Measurements from ENCODE around the gene GREB1.

Gene GREB1

GRCh38 chr2:11527001-11527400 lies 6.8 kb upstream of the GREB1 start:
- H3K4me1 ChIP-seq (ENCODE audit: control insufficient read depth, insufficient read depth, low read length), result peaks cover 2% of the 10 kb centered on the region
- DNase-seq (ENCODE audit: low read depth), result no peak
- no peak overlapping the region for H3K9ac ChIP-seq (ENCODE audit: low read length)
- H3K4me3 ChIP-seq (ENCODE audit: low read length), result no peak overlapping the region
- H3K27me3 ChIP-seq (replicated peaks; ENCODE audit: control insufficient read depth, insufficient read depth, low read length), result peaks cover 48% of the 10 kb centered on the region
- H3K36me3 ChIP-seq (ENCODE audit: control insufficient read depth, insufficient read depth, low read length, severe bottlenecking), result no peaks in the 10 kb centered on the region
- peaks cover 5% of the 10 kb centered on the region for H3K9me3 ChIP-seq (ENCODE audit: control insufficient read depth, low read length)

- peaks cover 47% of the 10 kb centered on the region for H3K27me3 ChIP-seq (replicated peaks; ENCODE audit: control insufficient read depth, insufficient read depth, low read length)
These were observed 5.6 kb upstream of the GREB1 start for GRCh38 chr2:11528228-11528627.

DNA sequence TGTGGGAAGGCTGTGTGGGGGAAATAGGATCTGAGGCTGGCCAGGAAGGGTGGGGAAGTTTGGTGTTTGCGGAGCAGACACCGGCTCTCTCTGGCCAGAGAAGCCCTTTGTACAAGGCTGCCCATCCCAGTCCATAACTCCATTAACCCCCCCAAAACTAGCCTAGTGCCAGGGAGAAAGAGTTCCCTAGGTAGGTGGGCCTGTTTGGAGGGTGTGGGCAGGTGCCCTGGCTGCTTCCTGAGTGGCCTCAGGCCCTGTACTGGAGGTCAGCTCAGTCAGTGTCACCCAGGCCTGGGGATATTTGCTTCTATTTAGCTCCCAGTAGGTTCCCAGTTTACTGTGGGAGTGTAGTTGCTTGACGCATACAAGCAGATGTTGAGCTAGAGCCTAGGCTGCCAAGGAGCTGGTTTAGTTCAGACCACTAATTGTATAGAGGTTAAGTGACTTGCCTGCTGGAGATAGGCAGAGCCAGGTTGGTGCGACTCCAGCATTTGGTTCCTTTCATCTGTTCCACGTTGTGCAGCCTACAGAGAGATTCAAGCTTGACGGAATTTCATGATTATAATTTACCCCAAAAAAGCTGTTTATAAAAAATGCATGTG lies 2.9 kb upstream of the GREB1 start:
- peaks cover 48% of the 10 kb centered on the region for H3K27me3 ChIP-seq (replicated peaks; ENCODE audit: control insufficient read depth, insufficient read depth, low read length)
- DNase-seq (ENCODE audit: low read depth), result no peak
- H3K36me3 ChIP-seq (ENCODE audit: control insufficient read depth, insufficient read depth, low read length, severe bottlenecking), result no peaks in the 10 kb centered on the region
- H3K4me1 ChIP-seq (ENCODE audit: control insufficient read depth, insufficient read depth, low read length), result peaks cover 25% of the 10 kb centered on the region
- peaks cover 5% of the 10 kb centered on the region for H3K9me3 ChIP-seq (ENCODE audit: control insufficient read depth, low read length)
- H3K9ac ChIP-seq (ENCODE audit: low read length), result no peak overlapping the region
- no peak overlapping the region for H3K4me3 ChIP-seq (ENCODE audit: low read length)

More at GRCh38 chr2:11528228-11528627, 5.6 kb upstream of the GREB1 start:
- peaks cover 12% of the 10 kb centered on the region for H3K4me1 ChIP-seq (ENCODE audit: control insufficient read depth, insufficient read depth, low read length)
- no peak overlapping the region for H3K9ac ChIP-seq (ENCODE audit: low read length)
- H3K36me3 ChIP-seq (ENCODE audit: control insufficient read depth, insufficient read depth, low read length, severe bottlenecking), result no peaks in the 10 kb centered on the region
- no peak for DNase-seq (ENCODE audit: low read depth)
- H3K4me3 ChIP-seq (ENCODE audit: low read length), result no peak overlapping the region
- peaks cover 5% of the 10 kb centered on the region for H3K9me3 ChIP-seq (ENCODE audit: control insufficient read depth, low read length)

DNA sequence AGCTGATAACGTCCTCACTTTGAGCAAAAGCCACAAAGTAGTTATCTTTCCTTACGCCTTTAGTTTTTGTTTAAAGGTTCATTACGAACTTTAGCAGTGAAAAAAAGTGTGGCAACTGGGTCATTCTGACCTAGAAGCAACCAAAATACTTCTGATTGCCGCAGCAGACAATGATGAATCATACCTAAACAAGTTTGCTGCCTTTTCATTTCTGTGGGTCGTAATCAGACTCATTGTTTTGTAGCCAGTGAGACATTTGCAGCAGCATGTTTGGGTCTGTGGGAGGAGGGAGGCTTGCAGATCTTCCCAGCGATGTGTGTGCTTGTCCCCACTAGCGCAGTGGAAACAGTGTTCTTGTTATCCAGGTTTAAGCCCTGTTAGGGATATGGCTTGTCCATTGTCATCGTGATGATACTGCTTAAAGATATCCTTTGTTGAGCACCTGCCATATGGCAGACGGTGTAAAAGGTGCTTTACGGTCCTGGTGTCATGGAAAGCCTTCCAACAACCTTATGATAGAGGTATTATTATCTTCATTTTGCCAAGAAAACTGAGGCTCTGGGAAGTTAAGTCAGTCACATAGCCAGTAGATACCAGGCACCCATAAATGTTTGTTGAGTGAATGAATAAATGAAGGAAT lies 1.3 kb upstream of the GREB1 start:
- DNase-seq (ENCODE audit: low read depth), result peak; percentile 36
- Histone ChIP-seq H3K4me3 (ENCODE audit: low read length) (no peak overlapping the region), H3K27me3 (replicated peaks; ENCODE audit: control insufficient read depth, insufficient read depth, low read length) (peaks cover 50% of the 10 kb centered on the region), H3K36me3 (ENCODE audit: control insufficient read depth, insufficient read depth, low read length, severe bottlenecking) (no peaks in the 10 kb centered on the region), H3K9ac (ENCODE audit: low read length) (no peak overlapping the region), H3K4me1 (ENCODE audit: control insufficient read depth, insufficient read depth, low read length) (peaks cover 25% of the 10 kb centered on the region), H3K9me3 (ENCODE audit: control insufficient read depth, low read length) (no peaks in the 10 kb centered on the region)

DNA sequence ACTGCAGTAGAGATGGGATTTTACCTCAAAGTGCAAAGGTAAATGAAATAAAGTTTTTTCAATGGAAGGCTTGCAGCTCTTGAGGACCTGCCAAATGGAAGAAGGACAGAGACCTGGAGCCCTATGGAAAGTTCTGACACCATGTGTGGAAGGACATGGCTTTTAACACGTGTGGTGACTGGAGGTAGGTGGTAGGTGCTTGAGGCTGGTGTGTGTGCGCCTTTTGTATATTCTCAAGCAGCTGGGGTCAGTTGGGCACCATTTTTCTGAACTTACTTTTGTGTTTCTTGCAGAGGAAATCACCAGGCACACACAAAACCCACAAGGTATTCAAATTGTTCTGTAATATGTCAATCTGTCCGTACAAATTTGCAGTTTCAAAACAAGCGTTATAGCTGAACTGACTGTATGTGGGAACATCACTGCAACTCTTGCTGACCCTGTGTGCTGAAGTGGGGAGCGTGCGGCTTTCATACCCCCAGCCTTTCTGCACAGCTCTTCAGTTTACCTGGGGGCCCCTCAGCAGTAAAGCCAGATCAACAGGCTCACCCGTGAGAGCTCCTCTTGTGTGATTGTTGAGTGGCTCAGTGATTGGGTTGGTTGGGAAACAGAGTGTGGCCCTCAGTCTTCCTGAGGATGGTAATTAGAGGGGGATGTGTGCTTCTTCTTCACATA lies 363 bp downstream of the GREB1 start:
- H3K4me1 ChIP-seq (ENCODE audit: control insufficient read depth, insufficient read depth, low read length), result peaks cover 25% of the 10 kb centered on the region
- H3K4me3 ChIP-seq (ENCODE audit: low read length), result no peak overlapping the region
- DNase-seq (ENCODE audit: low read depth), result no peak
- H3K27me3 ChIP-seq (replicated peaks; ENCODE audit: control insufficient read depth, insufficient read depth, low read length), result peaks cover 43% of the 10 kb centered on the region
- H3K9ac ChIP-seq (ENCODE audit: low read length), result no peak overlapping the region
- no peaks in the 10 kb centered on the region for H3K36me3 ChIP-seq (ENCODE audit: control insufficient read depth, insufficient read depth, low read length, severe bottlenecking)
- H3K9me3 ChIP-seq (ENCODE audit: control insufficient read depth, low read length), result no peaks in the 10 kb centered on the region

GRCh38 chr2:11534746-11535484 lies 1.1 kb downstream of the GREB1 start:
- Histone ChIP-seq H3K4me1 (ENCODE audit: control insufficient read depth, insufficient read depth, low read length) (peaks cover 28% of the 10 kb centered on the region), H3K9me3 (ENCODE audit: control insufficient read depth, low read length) (no peaks in the 10 kb centered on the region), H3K4me3 (ENCODE audit: low read length) (no peak overlapping the region), H3K27me3 (replicated peaks; ENCODE audit: control insufficient read depth, insufficient read depth, low read length) (peaks cover 45% of the 10 kb centered on the region), H3K9ac (ENCODE audit: low read length) (no peak overlapping the region), H3K36me3 (ENCODE audit: control insufficient read depth, insufficient read depth, low read length, severe bottlenecking) (no peaks in the 10 kb centered on the region)
- DNase-seq (ENCODE audit: low read depth), result no peak

DNA sequence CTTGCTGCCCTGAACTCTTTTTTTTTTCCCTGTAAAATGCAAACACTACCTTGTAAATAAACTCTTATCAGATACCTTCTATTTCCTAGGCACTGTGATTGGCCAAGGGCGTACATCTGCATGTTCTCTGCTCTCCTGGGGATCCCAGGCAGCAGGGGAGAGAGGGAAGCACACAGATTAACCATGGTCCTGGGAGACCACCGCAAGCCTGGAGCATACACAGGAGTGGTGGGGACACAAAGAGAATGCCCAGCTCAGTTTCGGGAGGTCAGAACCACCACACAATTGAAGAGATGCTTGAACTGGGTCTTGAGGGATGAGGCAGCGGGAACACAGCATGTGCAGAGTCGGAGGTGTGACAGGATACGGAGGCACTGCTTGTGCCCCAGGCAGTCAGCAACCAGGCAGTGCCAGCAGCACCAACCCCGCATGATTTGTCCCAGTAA lies 2.1 kb downstream of the GREB1 start:
- no peak for DNase-seq (ENCODE audit: low read depth)
- Histone ChIP-seq H3K4me3 (ENCODE audit: low read length) (no peak overlapping the region), H3K9me3 (ENCODE audit: control insufficient read depth, low read length) (no peaks in the 10 kb centered on the region), H3K36me3 (ENCODE audit: control insufficient read depth, insufficient read depth, low read length, severe bottlenecking) (no peaks in the 10 kb centered on the region), H3K9ac (ENCODE audit: low read length) (no peak overlapping the region), H3K4me1 (ENCODE audit: control insufficient read depth, insufficient read depth, low read length) (peaks cover 28% of the 10 kb centered on the region), H3K27me3 (replicated peaks; ENCODE audit: control insufficient read depth, insufficient read depth, low read length) (peaks cover 53% of the 10 kb centered on the region)

DNA sequence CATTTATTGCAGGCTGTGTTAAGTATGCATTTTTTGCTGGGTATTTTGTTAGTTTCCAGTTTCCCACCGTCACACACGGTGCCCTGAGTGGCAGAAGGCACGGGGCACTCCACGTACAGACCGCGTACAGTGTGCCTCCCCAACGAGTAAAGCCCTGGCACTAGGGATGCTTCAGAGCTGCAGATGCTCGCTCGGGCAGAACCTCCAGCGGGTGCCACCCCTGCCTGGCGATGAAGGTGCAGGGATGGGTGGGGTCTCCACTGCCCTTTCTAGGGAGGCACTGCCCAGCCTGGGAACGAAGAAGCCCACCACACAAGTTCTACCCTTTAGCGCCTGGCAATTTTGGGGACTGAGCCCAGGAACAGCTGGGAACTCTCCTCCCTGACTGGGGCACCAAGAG lies 4.1 kb downstream of the GREB1 start:
- H3K4me3 ChIP-seq (ENCODE audit: low read length), result no peak overlapping the region
- H3K27me3 ChIP-seq (replicated peaks; ENCODE audit: control insufficient read depth, insufficient read depth, low read length), result peaks cover 70% of the 10 kb centered on the region
- no peak overlapping the region for H3K9ac ChIP-seq (ENCODE audit: low read length)
- no peak for DNase-seq (ENCODE audit: low read depth)
- no peaks in the 10 kb centered on the region for H3K9me3 ChIP-seq (ENCODE audit: control insufficient read depth, low read length)
- no peaks in the 10 kb centered on the region for H3K36me3 ChIP-seq (ENCODE audit: control insufficient read depth, insufficient read depth, low read length, severe bottlenecking)
- H3K4me1 ChIP-seq (ENCODE audit: control insufficient read depth, insufficient read depth, low read length), result peaks cover 18% of the 10 kb centered on the region

DNA sequence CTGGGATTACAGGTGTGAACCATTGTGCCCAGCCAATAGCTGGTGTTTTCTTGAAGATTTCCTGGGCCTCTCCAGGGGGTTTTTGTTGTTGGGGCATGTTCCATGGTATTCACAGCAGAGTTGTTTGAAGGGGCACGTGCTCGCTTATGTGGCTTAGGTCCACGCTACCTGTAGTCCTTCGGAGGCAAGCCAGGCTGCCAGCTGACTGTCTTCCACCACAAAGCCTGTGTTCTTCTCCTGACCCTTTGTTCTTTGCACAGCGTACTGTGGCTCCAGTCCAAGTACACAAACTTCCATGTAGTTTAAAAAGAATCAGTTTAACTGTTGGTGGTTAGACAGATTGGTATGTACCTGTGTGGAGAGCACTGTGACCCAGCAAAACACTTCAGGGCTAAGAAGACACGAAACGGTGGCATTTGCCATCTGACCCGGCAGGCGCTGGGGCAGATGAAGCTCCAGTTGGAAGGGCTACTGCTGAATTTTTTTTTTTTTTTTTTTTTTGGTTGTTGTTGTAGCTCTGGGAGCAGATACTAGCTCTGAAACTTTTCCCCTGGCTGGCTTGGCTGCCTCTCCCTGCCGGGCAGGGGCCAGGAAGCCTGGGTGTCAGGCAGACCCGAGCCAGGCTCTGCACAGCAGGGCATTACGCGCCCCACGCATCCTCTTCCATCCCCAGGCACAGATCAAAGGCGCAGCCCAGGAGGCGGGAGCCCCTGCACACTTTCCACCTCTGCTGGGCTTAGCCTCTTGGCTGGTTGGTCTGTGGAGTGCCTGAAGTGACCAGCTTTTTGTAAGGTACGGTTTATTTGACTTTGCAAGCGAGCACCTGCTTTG lies 5.7 kb downstream of the GREB1 start:
- H3K36me3 ChIP-seq (ENCODE audit: control insufficient read depth, insufficient read depth, low read length, severe bottlenecking), result no peaks in the 10 kb centered on the region
- H3K9me3 ChIP-seq (ENCODE audit: control insufficient read depth, low read length), result no peaks in the 10 kb centered on the region
- H3K27me3 ChIP-seq (replicated peaks; ENCODE audit: control insufficient read depth, insufficient read depth, low read length), result peaks cover 81% of the 10 kb centered on the region
- no peak overlapping the region for H3K4me3 ChIP-seq (ENCODE audit: low read length)
- peaks cover 2% of the 10 kb centered on the region for H3K4me1 ChIP-seq (ENCODE audit: control insufficient read depth, insufficient read depth, low read length)
- DNase-seq (ENCODE audit: low read depth), result no peak
- H3K9ac ChIP-seq (ENCODE audit: low read length), result no peak overlapping the region

DNA sequence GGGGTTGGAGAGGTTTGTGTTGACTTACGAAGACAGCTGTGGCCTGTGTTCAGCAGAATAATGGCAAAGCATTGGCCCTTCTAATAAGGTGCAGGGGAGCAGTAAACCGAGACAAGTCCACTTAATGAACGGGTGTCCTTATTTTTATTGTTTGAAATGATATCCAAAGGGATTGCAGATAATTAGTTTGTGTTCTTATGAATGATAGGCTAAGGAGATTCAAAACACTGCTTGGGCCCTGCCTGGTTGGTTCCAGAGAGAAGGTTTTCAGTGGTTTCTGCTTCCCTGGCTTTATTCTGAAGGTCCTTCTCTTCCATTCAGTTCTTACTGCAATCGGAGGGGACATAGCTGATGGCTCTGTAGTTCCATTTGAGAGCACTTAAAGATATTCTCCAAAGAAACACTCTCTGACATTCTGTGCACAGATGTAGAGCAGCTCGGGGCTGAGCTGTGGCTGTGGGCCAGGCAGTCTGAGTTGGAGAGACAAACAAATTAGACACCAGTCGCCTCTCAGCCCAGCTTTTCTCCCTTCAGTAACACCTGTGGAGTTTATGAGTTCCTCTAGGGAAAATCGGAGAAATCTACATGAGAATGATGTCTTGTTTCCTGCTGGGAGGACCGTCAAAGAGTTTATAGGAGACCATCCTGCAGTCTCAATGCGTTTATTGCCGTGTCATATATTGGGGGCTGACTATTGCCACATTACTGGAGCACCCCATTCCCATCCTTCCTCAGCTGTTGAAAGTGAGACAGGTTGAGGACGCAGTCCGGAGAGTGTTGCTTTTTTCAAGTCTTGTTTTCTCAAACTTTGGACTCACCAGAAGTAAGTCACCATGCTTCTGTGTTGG lies 6.5 kb downstream of the GREB1 start:
- H3K36me3 ChIP-seq (ENCODE audit: control insufficient read depth, insufficient read depth, low read length, severe bottlenecking), result no peaks in the 10 kb centered on the region
- peaks cover 2% of the 10 kb centered on the region for H3K4me1 ChIP-seq (ENCODE audit: control insufficient read depth, insufficient read depth, low read length)
- H3K9me3 ChIP-seq (ENCODE audit: control insufficient read depth, low read length), result no peaks in the 10 kb centered on the region
- DNase-seq (ENCODE audit: low read depth), result no peak
- H3K27me3 ChIP-seq (replicated peaks; ENCODE audit: control insufficient read depth, insufficient read depth, low read length), result peaks cover 80% of the 10 kb centered on the region
- H3K9ac ChIP-seq (ENCODE audit: low read length), result no peak overlapping the region
- no peak overlapping the region for H3K4me3 ChIP-seq (ENCODE audit: low read length)

Measured in adipocyte (in vitro differentiated cells).